Suprapubic skin (tissue), 4 donors: ENCODE results near the gene GIMAP8. TPM values are rescaled to one million over a fixed set of nuclear protein-coding genes. Genes with fewer than 3 reads are reported as not detected.

ENCODE experiments used
- DNase-seq, 2 donors: peaks; one replicate each; pipeline ENCODE4 v3.0.0-alpha.2; 2019; ENCODE audit warnings: low spot score in 2 of 2
- H3K27ac ChIP-seq: fragments of 200-600 bp; sonication (generic); one replicate; pipeline ENCODE4 v1.5.1; 2019
- H3K27me3 ChIP-seq: fragments of 200-600 bp; sonication (generic); one replicate; pipeline ENCODE4 v1.5.1; 2019
- H3K36me3 ChIP-seq: fragments of 200-600 bp; sonication (generic); one replicate; pipeline ENCODE4 v1.5.1; 2019
- H3K4me1 ChIP-seq: fragments of 200-600 bp; sonication (generic); one replicate; pipeline ENCODE4 v1.5.1; 2019
- H3K4me3 ChIP-seq: fragments of 200-600 bp; sonication (generic); one replicate; pipeline ENCODE4 v1.5.1; 2019; ENCODE audit warnings: mild to moderate bottlenecking
- H3K9me3 ChIP-seq: fragments of 200-600 bp; sonication (generic); one replicate; pipeline ENCODE4 v1.5.1; 2019
- CTCF ChIP-seq, 2 donors: fragments of 200-600 bp in 1 of 2; fragments of 450-650 bp in 1 of 2; sonication (generic) in 1 of 2; IDR thresholded peaks; one replicate each; pipeline ENCODE4 v1.5.1; 2016 to 2019; ENCODE audit warnings: antibody characterized with exemption in 2 of 2, mild to moderate bottlenecking in 1 of 2, moderate library complexity in 1 of 2
- EP300 ChIP-seq: sonication (generic); formaldehyde crosslinking; IDR thresholded peaks from one replicate; pipeline ENCODE4 v1.6.1; 2017; ENCODE audit warnings: antibody characterized with exemption
- POLR2A ChIP-seq, 2 donors: fragments of 450-650 bp; IDR thresholded peaks; one replicate each; pipeline ENCODE4 v1.6.1; 2017; ENCODE audit warnings: antibody characterized with exemption in 2 of 2, mild to moderate bottlenecking in 2 of 2, moderate library complexity in 2 of 2
- POLR2AphosphoS5 ChIP-seq, 3 donors: sonication (generic); formaldehyde crosslinking; IDR thresholded peaks; one replicate each; pipeline ENCODE4 v1.6.1; 2017; ENCODE audit warnings: antibody characterized with exemption in 3 of 3
- WGBS: methylation state at CpG from one replicate; pipeline ENCODE4 v1.1.5; 2018; 5-methylcytosine and 5-hydroxymethylcytosine counted together
- total RNA-seq, 4 donors: library from RNA; depleted of rRNA; stranded (reverse); fragments of >200 nt; gene quantifications; one replicate each; pipeline ENCODE4 v1.1.0, GENCODE V29; 2016

Gene GIMAP8
- total RNA-seq, 4 donors from 2014 or later = 1.5 to 5.6 (median 3.2) TPM

- H3K27me3 ChIP-seq = no peaks in the 10 kb centered on the region
- no peaks in the 10 kb centered on the region for H3K9me3 ChIP-seq
- H3K4me3 ChIP-seq = no peak overlapping the region
- TF ChIP-seq POLR2A (IDR thresholded peaks at IDR 0.05) (no peak), POLR2AphosphoS5 (IDR thresholded peaks at IDR 0.05) (no peak), CTCF (IDR thresholded peaks at IDR 0.05) (no peak), EP300 (no peak)
- no peak for DNase-seq
- H3K4me1 ChIP-seq = peaks cover 3% of the 10 kb centered on the region
- 77% methylated on average over 3 of the region's 3 CpGs for WGBS
- H3K36me3 ChIP-seq = no peaks in the 10 kb centered on the region
- no peak overlapping the region for H3K27ac ChIP-seq
Measured at GRCh38 chr7:150476285-150476684, 25.9 kb downstream of the GIMAP8 start.

DNA sequence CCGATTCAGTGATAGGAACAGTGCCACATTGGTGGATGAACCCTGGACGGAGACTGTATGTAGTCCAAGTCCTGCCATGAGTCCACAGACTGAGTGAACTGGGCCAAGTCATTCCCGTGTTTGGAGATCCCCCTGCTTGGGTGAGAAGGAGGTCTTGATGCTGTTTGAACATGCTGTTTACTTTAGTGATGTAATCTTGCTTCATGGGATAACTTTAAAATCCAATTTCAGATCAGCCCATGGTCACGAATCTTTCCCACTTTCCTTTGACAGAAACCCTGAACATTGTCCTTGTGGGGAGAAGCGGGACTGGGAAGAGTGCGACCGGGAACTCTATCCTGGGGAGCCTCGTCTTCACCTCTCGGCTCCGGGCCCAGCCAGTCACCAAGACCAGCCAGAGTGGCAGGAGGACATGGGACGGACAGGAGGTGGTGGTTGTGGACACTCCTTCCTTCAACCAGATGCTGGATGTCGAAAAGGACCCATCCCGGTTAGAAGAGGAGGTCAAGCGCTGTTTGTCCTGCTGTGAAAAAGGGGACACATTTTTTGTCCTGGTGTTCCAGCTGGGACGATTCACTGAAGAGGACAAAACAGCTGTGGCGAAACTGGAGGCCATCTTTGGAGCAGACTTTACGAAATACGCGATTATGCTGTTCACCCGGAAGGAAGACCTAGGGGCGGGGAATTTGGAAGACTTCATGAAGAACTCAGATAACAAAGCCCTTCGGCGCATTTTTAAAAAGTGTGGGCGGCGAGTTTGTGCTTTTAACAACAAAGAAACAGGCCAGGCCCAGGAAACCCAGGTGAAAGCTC is 26.6 kb downstream of the GIMAP8 start:
- H3K9me3 ChIP-seq = no peaks in the 10 kb centered on the region

GRCh38 chr7:150479023-150479716 is 28.7 kb downstream of the GIMAP8 start:
- Histone ChIP-seq H3K27ac (no peak overlapping the region), H3K4me3 (no peak overlapping the region), H3K36me3 (no peaks in the 10 kb centered on the region), H3K4me1 (peaks cover 6% of the 10 kb centered on the region), H3K27me3 (no peaks in the 10 kb centered on the region), H3K9me3 (no peaks in the 10 kb centered on the region)
- DNase-seq = no peak
- TF ChIP-seq CTCF (IDR thresholded peaks at IDR 0.05) (no peak), POLR2A (IDR thresholded peaks at IDR 0.05) (no peak), EP300 (no peak), POLR2AphosphoS5 (IDR thresholded peaks at IDR 0.05) (no peak)
- WGBS = 48% methylated on average over 3 of the region's 3 CpGs

More for the DNA sequence above, 26.6 kb downstream of the GIMAP8 start:
- no peak overlapping the region for H3K4me3 ChIP-seq
- no peak for DNase-seq
- H3K4me1 ChIP-seq = peaks cover 3% of the 10 kb centered on the region
- no peaks in the 10 kb centered on the region for H3K36me3 ChIP-seq
- TF ChIP-seq CTCF (IDR thresholded peaks at IDR 0.05) (no peak), POLR2A (IDR thresholded peaks at IDR 0.05) (no peak), EP300 (no peak), POLR2AphosphoS5 (IDR thresholded peaks at IDR 0.05) (no peak)
- no peak overlapping the region for H3K27ac ChIP-seq
- WGBS = 92% methylated on average over 25 of the region's 25 CpGs
- H3K27me3 ChIP-seq = no peaks in the 10 kb centered on the region

DNA sequence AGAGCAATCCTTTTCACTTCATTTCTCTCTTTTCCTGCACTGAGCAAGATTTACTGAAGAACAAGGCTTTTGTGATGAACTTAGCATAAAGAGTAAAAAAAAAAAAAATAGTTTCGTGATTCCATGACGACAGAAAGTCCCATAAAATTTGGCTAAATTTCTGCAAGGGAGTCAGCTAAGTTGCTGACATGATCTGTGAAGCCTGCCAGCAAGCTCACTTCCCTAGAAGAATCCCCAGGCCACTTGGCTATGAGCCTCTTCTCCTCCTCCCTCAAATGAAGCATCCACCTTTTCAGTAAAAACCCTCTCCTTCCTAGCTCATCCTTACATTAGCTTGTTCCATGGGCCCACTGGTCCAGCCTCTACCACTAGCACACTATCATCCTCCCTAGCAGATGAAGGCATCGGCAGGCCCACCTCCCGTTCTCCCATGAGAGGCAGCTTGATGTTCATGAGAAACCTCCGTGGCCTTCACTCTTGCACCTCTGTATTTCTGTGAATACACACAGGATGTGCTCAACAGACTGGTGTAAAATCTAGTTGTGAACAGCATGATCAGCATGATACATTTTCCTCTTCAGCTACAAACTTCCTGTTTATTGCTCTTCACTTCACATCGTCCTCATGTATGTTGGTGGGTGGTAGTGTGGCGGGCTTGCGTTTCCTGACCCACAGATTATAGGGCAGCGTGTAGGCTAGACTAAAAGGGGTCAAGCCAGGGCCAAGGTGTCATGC is 30.9 kb downstream of the GIMAP8 start:
- DNase-seq = no peak
- no peaks in the 10 kb centered on the region for H3K9me3 ChIP-seq
- WGBS = 69% methylated on average over 9 of the region's 9 CpGs
- no peak overlapping the region for H3K4me3 ChIP-seq
- H3K27ac ChIP-seq = peak overlapping the region; percentile 38
- peaks cover 11% of the 10 kb centered on the region for H3K4me1 ChIP-seq
- TF ChIP-seq POLR2AphosphoS5 (IDR thresholded peaks at IDR 0.05) = no peak
- no peak for TF ChIP-seq CTCF (IDR thresholded peaks at IDR 0.05)
- no peak for TF ChIP-seq POLR2A (IDR thresholded peaks at IDR 0.05)
- no peak for TF ChIP-seq EP300
- no peaks in the 10 kb centered on the region for H3K36me3 ChIP-seq
- no peaks in the 10 kb centered on the region for H3K27me3 ChIP-seq
